K562 (cell line): ENCODE measurements around the gene ABI2. TPM values are rescaled to one million over a fixed set of nuclear protein-coding genes. Genes with fewer than 3 reads are reported as not detected.

ENCODE experiments used
- ATAC-seq: fragments of 200-7000 bp; cut with Tn5 transposase; 3 replicates; pipeline ENCODE4 v1.9.1; 2020; ENCODE audit warnings: moderate library complexity
- BruUV-seq: library from RNA; stranded (reverse); fragments of 400-500 nt; replicated peaks from 2 replicates; lab custom pipeline; 2021; lab: Mats Ljungman, UMichigan
- CTCF ChIA-PET: fragments of 300-600 bp; formaldehyde crosslinking; extraction: SDS; loops from one replicate; lab custom pipeline; 2021; ENCODE audit warnings: low intra/inter-chr PET ratio; lab: Yijun Ruan, JAX
- POLR2A ChIA-PET: fragments of 300-600, 350-650 bp; sonication (Branson Sonifier 250); formaldehyde crosslinking; extraction: SDS; loops from one replicate; lab custom pipeline; 2021; ENCODE audit warnings: antibody characterized with exemption, inconsistent platforms; lab: Yijun Ruan, JAX
- DNase-seq, 4 experiments: peaks; one replicate each; pipeline versions ENCODE4 v3.0.0 to v3.0.0-alpha.2; 2011 to 2018; ENCODE audit warnings: low spot score in 3 of 4, mixed read lengths in 3 of 4; ENCODE audit errors: extremely low read depth in 1 of 4
- FAIRE-seq: peaks from 2 replicates; lab custom pipeline; 2011; peaks lifted over from hg19 to GRCh38; lab: Jason Lieb, UNC
- H2AFZ ChIP-seq: 2 replicates; pipeline ENCODE4 v1.6.0; 2011; ENCODE audit warnings: low read depth, low read length, control low read depth, inconsistent platforms
- H3K27ac ChIP-seq: fragments of 200-600 bp; 3 replicates; pipeline ENCODE4 v1.8.0; 2011; ENCODE audit warnings: low read depth, mild to moderate bottlenecking, control low read depth, inconsistent platforms, low read length, moderate library complexity, mixed read lengths; ENCODE audit errors: extremely low read depth
- H3K27me3 ChIP-seq, 2 experiments: fragments of 300-600 bp in 1 of 2; 2 replicates in 1 of 2; 3 replicates in 1 of 2; pipeline versions ENCODE4 v1.6.0 to v1.8.0; 2011; ENCODE audit warnings: inconsistent platforms in 2 of 2, low read length in 2 of 2, mild to moderate bottlenecking in 1 of 2, mixed read lengths in 1 of 2, moderate library complexity in 1 of 2; ENCODE audit not compliant: control insufficient read depth in 2 of 2, insufficient read depth in 2 of 2
- H3K36me3 ChIP-seq: fragments of 300-600 bp; 3 replicates; pipeline ENCODE4 v1.8.0; 2011; ENCODE audit warnings: mild to moderate bottlenecking, low read length, inconsistent platforms; ENCODE audit not compliant: control insufficient read depth, insufficient read depth
- H3K4me1 ChIP-seq, 2 experiments: fragments of 200-600 bp in 1 of 2; replicated peaks in 1 of 2; 2 replicates in 1 of 2; 3 replicates in 1 of 2; pipeline versions ENCODE4 v1.5.1 to v1.8.0; 2011; ENCODE audit warnings: inconsistent platforms in 2 of 2, low read length in 2 of 2, mild to moderate bottlenecking in 1 of 2, mixed read lengths in 1 of 2, moderate library complexity in 1 of 2; ENCODE audit not compliant: control insufficient read depth in 2 of 2, insufficient read depth in 2 of 2
- H3K4me2 ChIP-seq: 2 replicates; pipeline ENCODE4 v1.6.1; 2011; ENCODE audit warnings: low read length, control low read depth, inconsistent platforms, mixed read lengths; ENCODE audit not compliant: insufficient read depth
- H3K4me3 ChIP-seq: fragments of 200-600 bp; sonication (generic), shearing (Covaris generic); 2 replicates; pipeline ENCODE4 v1.5.1; 2016; ENCODE audit warnings: control low read depth, inconsistent platforms
- H3K79me2 ChIP-seq: fragments of 200-600 bp; 3 replicates; pipeline ENCODE4 v1.8.0; 2011; ENCODE audit warnings: low read length, inconsistent platforms; ENCODE audit not compliant: control insufficient read depth, insufficient read depth
- H3K9ac ChIP-seq, 2 experiments: 2 replicates each; pipeline versions ENCODE4 v1.6.0 to v1.6.1; 2011; ENCODE audit warnings: low read depth in 2 of 2, low read length in 2 of 2, control low read depth in 1 of 2, inconsistent platforms in 1 of 2, mild to moderate bottlenecking in 1 of 2, mixed read lengths in 1 of 2; ENCODE audit not compliant: insufficient read depth in 1 of 2
- H3K9me1 ChIP-seq: one replicate; pipeline ENCODE4 v1.6.0; 2011; ENCODE audit warnings: inconsistent platforms, mild to moderate bottlenecking, low read length, moderate library complexity; ENCODE audit not compliant: control insufficient read depth, insufficient read depth
- H3K9me3 ChIP-seq: replicated peaks from 2 replicates; pipeline ENCODE4 v1.5.1; 2011; ENCODE audit warnings: low read depth, low read length, inconsistent platforms; ENCODE audit not compliant: control insufficient read depth, insufficient read depth
- H4K20me1 ChIP-seq: replicated peaks from 2 replicates; pipeline ENCODE4 v1.6.1; 2011; ENCODE audit warnings: low read length, inconsistent platforms, mixed read lengths; ENCODE audit not compliant: control insufficient read depth, insufficient read depth
- BHLHE40 ChIP-seq: IDR thresholded peaks from 2 replicates; pipeline ENCODE4 v1.6.1; 2011; ENCODE audit warnings: low read length, improper control_type of control experiment
- BRCA1 ChIP-seq, 2 experiments: fragments of 450-650 bp in 1 of 2; sonication (generic) in 1 of 2; formaldehyde crosslinking in 1 of 2; IDR thresholded peaks; 2 replicates each; pipeline versions ENCODE4 v1.5.0 to v1.6.1; 2017 to 2020; ENCODE audit warnings: mild to moderate bottlenecking in 1 of 2, missing genetic modification reagents in 1 of 2
- CTCFL ChIP-seq: IDR thresholded peaks from 2 replicates; pipeline ENCODE4 v1.6.1; 2011; ENCODE audit warnings: borderline replicate concordance, low read depth, mild to moderate bottlenecking, moderate library complexity, low read length; ENCODE audit not compliant: insufficient read depth, poor library complexity, severe bottlenecking
- ELK1 ChIP-seq: sonication (generic); formaldehyde crosslinking; IDR thresholded peaks from 2 replicates; pipeline ENCODE4 v1.8.1; 2022; ENCODE audit warnings: missing genetic modification reagents
- ELK3 ChIP-seq: fragments of 450-650 bp; formaldehyde crosslinking; IDR thresholded peaks from 2 replicates; pipeline ENCODE4 v1.4.0; 2020; ENCODE audit warnings: mild to moderate bottlenecking
- KDM1A ChIP-seq, 2 experiments: fragments of 450-650 bp; IDR thresholded peaks; 2 replicates each; pipeline ENCODE4 v1.6.1; 2016; ENCODE audit warnings: mild to moderate bottlenecking in 2 of 2
- MCM5 ChIP-seq: fragments of 450-650 bp; IDR thresholded peaks from 2 replicates; pipeline ENCODE4 v1.6.1; 2016; ENCODE audit warnings: low read depth
- MED1 ChIP-seq: sonication (generic); formaldehyde crosslinking; IDR thresholded peaks from 2 replicates; pipeline ENCODE4 v1.8.1; 2023; ENCODE audit warnings: missing genetic modification reagents, borderline replicate concordance
- THAP7 ChIP-seq: fragments of 250-450 bp; sonication (Bioruptor Pico); IDR thresholded peaks from 2 replicates; pipeline ENCODE4 v1.5.0; 2021
- THRA ChIP-seq: fragments of 450-650 bp; IDR thresholded peaks from 2 replicates; pipeline ENCODE4 v1.6.1; 2017; ENCODE audit warnings: mild to moderate bottlenecking, moderate library complexity
- ZBTB12 ChIP-seq: fragments of 250-450 bp; sonication (Bioruptor Pico); IDR thresholded peaks from 2 replicates; pipeline ENCODE4 v1.4.0; 2020
- ZNF197 ChIP-seq: fragments of 200-800 bp; sonication (Bioruptor generic); IDR thresholded peaks from 2 replicates; pipeline ENCODE4 v1.6.1; 2016; ENCODE audit warnings: low read depth, missing genetic modification characterization, missing compliant biosample characterization
- ZNF277 ChIP-seq: fragments of 250-450 bp; sonication (Bioruptor Pico); IDR thresholded peaks from 2 replicates; pipeline ENCODE4 v1.8.0; 2022; ENCODE audit warnings: inconsistent platforms, mild to moderate bottlenecking, moderate library complexity, borderline replicate concordance
- ZNF408 ChIP-seq: fragments of 250-450 bp; sonication (Bioruptor Pico); IDR thresholded peaks from 2 replicates; pipeline ENCODE4 v1.4.0; 2020; ENCODE audit warnings: low read depth, mild to moderate bottlenecking, moderate library complexity
- in situ Hi-C: fragments of 300-500 bp; cut with MboI; formaldehyde crosslinking; loops from 4 replicates; pipeline ENCODE4 v1.15.0; 2018; ENCODE audit warnings: inconsistent platforms, mixed read lengths
- intact Hi-C: fragments of 100-400 bp; cut with micrococcal nuclease; formaldehyde crosslinking; loops from 2 replicates; pipeline ENCODE4 v1.14.2; 2022
- polyA plus RNA-seq, 8 experiments: library from polyadenylated mRNA; depleted of rRNA in 4 of 8; stranded (reverse) in 5 of 8; unstranded in 3 of 8; fragments of >200 nt; fragmentation: Nextera tagmentation in 2 of 8; fragmentation: Illumina TruSeq in 1 of 8; extraction: Ambion mirVana in 2 of 8; extraction: Trizol in 1 of 8; gene quantifications; 2 replicates each; pipeline versions ENCODE4 v1.2.1 to v1.2.3, GENCODE V29; 2011 to 2014; ENCODE audit warnings: inconsistent platforms in 1 of 8, missing spikeins in 1 of 8
- total RNA-seq, 7 experiments: library from RNA; depleted of rRNA in 6 of 7; stranded (reverse); fragments of >200 nt in 6 of 7; fragmentation: Illumina TruSeq in 2 of 7; extraction: Trizol in 2 of 7; gene quantifications; 2 replicates each; pipeline versions ENCODE4 v1.2.1 to v1.2.3, GENCODE V29; 2011 to 2021; ENCODE audit warnings: low replicate concordance in 1 of 7

Gene ABI2
- total and polyA plus RNA-seq, 9 of the 15 experiments (the other 6 are each of a cell fraction or from before 2014, with no cell fraction given): 5.3 to 24.3 (median 12.2) TPM

GRCh38 chr2:203407496-203407895, 79.3 kb downstream of the ABI2 start:
- ATAC-seq (no peak), DNase-seq (no peak), FAIRE-seq (no peak)
- Histone ChIP-seq H3K9me1 (no peaks in the 10 kb centered on the region), H3K36me3 (peaks cover 7% of the 10 kb centered on the region; the same call in 1 of the 3 replicates), H3K9ac (no peak overlapping the region), H3K79me2 (no peaks in the 10 kb centered on the region), H3K9me3 (no peaks in the 10 kb centered on the region), H3K4me3 (no peak overlapping the region), H3K4me1 (no peaks in the 10 kb centered on the region), H4K20me1 (no peaks in the 10 kb centered on the region), H3K27me3 (no peaks in the 10 kb centered on the region), H2AFZ (no peak overlapping the region), H3K27ac (no peak overlapping the region), H3K4me2 (no peak overlapping the region)
- intact Hi-C loops: no loop called here
- in situ Hi-C loops: no loop called here
- POLR2A ChIA-PET: no interaction called here
- no TSS peak for BruUV-seq
- CTCF ChIA-PET: no interaction called here
- TF ChIP-seq MED1 (no peak), ELK1 (CRISPR knock-in tag) (no peak), KDM1A (IDR thresholded peaks at IDR 0.05) (no peak), BHLHE40 (no peak), ZNF277 (CRISPR knock-in tag) (no peak), BRCA1 (IDR thresholded peaks at IDR 0.05) (no peak), BRCA1 (CRISPR knock-in tag; IDR thresholded peaks at IDR 0.05) (no peak), ZNF408 (no peak), MCM5 (no peak), THAP7 (CRISPR knock-in tag) (no peak), ZNF197 (CRISPR knock-in tag) (no peak), ELK3 (CRISPR knock-in tag) (no peak), CTCFL (no peak), THRA (no peak), ZBTB12 (CRISPR knock-in tag) (no peak)
